ENCODE data around the gene GCG.

DNA sequence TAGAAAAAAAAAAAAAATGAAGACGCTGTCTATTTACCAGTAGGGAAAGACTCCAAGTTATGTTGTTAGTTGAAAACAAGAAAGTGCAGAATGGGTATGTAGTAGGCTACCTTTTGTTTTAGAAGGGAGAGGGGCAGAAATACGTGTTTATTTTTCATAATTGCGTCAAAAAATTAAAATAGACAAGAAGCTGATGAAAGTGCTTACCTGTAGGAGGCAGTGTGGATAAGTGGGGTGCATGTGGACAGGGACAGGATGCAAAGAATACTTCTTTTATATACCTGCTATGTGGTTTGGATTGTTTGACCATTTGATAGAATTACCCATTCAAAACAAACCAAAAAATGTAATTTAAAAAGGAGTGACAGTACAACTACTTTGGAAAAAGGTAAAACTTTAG, 3.0 kb upstream of the GCG start:
- TF ChIP-seq, protein P1, sequence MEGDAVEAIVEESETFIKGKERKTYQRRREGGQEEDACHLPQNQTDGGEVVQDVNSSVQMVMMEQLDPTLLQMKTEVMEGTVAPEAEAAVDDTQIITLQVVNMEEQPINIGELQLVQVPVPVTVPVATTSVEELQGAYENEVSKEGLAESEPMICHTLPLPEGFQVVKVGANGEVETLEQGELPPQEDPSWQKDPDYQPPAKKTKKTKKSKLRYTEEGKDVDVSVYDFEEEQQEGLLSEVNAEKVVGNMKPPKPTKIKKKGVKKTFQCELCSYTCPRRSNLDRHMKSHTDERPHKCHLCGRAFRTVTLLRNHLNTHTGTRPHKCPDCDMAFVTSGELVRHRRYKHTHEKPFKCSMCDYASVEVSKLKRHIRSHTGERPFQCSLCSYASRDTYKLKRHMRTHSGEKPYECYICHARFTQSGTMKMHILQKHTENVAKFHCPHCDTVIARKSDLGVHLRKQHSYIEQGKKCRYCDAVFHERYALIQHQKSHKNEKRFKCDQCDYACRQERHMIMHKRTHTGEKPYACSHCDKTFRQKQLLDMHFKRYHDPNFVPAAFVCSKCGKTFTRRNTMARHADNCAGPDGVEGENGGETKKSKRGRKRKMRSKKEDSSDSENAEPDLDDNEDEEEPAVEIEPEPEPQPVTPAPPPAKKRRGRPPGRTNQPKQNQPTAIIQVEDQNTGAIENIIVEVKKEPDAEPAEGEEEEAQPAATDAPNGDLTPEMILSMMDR (IDR thresholded peaks at IDR 0.05) = no peak
- no peak for TF ChIP-seq POLR2A (IDR thresholded peaks at IDR 0.05)
